ENCODE data around the gene TARS2. TPM values are rescaled to one million over a fixed set of nuclear protein-coding genes. Genes with fewer than 3 reads are reported as not detected.

The TARS2 gene
- total RNA-seq, 4 donors from 2014 or later: 5.8 to 19.4 (median 12.8) TPM

- WGBS: 94% methylated on average over 10 of the region's 12 CpGs
- no peak overlapping the region for H3K4me3 ChIP-seq
- H3K27me3 ChIP-seq: no peaks in the 10 kb centered on the region
- H3K27ac ChIP-seq (replicated peaks in 1 of 4): peak overlapping the region; percentile 70 to 86 (median 72)
- H3K4me1 ChIP-seq: peaks cover 21 to 66% (median 56%) of the 10 kb centered on the region in 4 donors
- DNase-seq (ENCODE audit: extremely low spot score): no peak
- no peak for TF ChIP-seq EP300 (IDR thresholded peaks at IDR 0.05)
- TF ChIP-seq POLR2A (IDR thresholded peaks at IDR 0.05; ENCODE audit: low read depth): no peak
- TF ChIP-seq CTCF (IDR thresholded peaks at IDR 0.05): no peak
- no peak for TF ChIP-seq POLR2AphosphoS5 (IDR thresholded peaks at IDR 0.05)
- no peaks in the 10 kb centered on the region for H3K36me3 ChIP-seq
- no peaks in the 10 kb centered on the region for H3K9me3 ChIP-seq
- intact Hi-C loops (cut with DNase I): loop anchor here (10.0 kb wide), 1 partner anchor 172 kb away; the partner anchor contains the start of gene RPRD2
Measured at GRCh38 chr1:150536836-150537731, 49.9 kb downstream of the TARS2 start.

GRCh38 chr1:150537732-150538684, 50.8 kb downstream of the TARS2 start:
- Histone ChIP-seq H3K4me3 (no peak overlapping the region), H3K4me1 (peaks cover 17 to 56% (median 47%) of the 10 kb centered on the region in 4 donors), H3K27ac (replicated peaks in 1 of 4) (peak overlapping the region; percentile 70 to 86 (median 72))

DNA sequence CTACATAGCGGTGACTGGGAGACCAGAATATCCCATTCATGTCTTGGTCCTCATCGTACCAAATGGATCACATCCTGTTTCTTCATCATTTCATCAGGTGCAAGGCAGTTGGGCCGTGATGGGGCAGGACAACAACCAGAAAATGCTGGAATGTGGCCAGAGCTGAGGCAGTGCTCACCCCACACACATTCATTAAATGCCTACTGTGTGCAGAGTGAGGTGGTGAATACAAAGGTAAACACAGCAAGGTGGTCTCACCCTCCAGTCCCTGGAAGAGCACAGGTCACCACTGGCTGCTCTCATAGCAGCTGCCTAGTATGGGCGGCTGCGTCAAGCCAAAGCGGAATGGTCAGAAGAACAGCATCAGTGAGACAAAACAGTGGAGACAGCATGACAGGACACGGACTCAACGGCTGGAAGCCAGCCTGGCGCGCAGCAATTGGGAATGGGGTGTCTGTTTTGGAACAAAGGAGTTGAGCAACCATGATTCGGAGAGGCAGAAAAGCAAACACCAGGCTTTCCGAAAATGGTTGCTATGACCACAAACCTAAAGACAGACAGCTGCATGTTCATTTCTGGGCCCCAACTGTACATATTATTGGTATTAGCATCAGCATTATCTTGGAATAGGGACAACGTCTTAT, 56.4 kb downstream of the TARS2 start:
- intact Hi-C loops (cut with DNase I): no loop called here
- Histone ChIP-seq H3K27me3 (no peaks in the 10 kb centered on the region), H3K27ac (replicated peaks in 1 of 4) (peak overlapping the region; percentile 6 to 52 (median 33)), H3K9me3 (no peaks in the 10 kb centered on the region), H3K36me3 (no peaks in the 10 kb centered on the region), H3K4me1 (peaks cover 0 to 15% (median 14%) of the 10 kb centered on the region in 4 donors), H3K4me3 (no peak overlapping the region)
- TF ChIP-seq POLR2AphosphoS5 (IDR thresholded peaks at IDR 0.05): peak; percentile 21 to 25
- no peak for TF ChIP-seq POLR2A (IDR thresholded peaks at IDR 0.05; ENCODE audit: low read depth)
- WGBS: 79% methylated on average over 13 of the region's 13 CpGs
- DNase-seq (ENCODE audit: extremely low spot score): no peak

More at GRCh38 chr1:150537732-150538684, 50.8 kb downstream of the TARS2 start:
- H3K36me3 ChIP-seq: no peaks in the 10 kb centered on the region
- WGBS: 61% methylated on average over 17 of the region's 17 CpGs
- H3K9me3 ChIP-seq: no peaks in the 10 kb centered on the region
- intact Hi-C loops (cut with DNase I): loop anchor here (10.0 kb wide), 1 partner anchor 173 kb away; the partner anchor contains the start of gene RPRD2
- peak; percentile 89 for DNase-seq (ENCODE audit: extremely low spot score)
- H3K27me3 ChIP-seq: no peaks in the 10 kb centered on the region
- TF ChIP-seq POLR2A (IDR thresholded peaks at IDR 0.05; ENCODE audit: low read depth) (no peak), POLR2AphosphoS5 (IDR thresholded peaks at IDR 0.05) (peak; percentile 42 to 77)

DNA sequence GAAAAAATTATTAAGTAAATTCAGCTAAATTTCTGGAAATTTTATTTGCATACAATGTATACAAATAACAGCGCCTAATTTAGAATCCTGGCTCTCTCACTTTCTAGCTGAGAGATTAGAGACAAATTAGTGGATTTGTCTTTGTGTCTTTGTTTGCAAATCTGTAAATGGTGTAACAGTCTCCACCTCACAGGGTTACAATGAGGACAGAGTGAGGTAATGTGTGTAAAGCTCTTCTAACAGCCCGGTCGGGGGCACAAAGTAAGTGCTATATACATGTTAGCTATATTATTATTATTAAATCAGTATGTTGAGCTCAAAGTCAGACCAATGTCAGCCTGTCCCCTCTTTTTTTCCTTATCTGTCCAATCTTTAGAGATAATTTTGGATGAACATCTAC, 57.0 kb downstream of the TARS2 start:
- WGBS: 67% methylated on average over 3 of the region's 3 CpGs
- TF ChIP-seq EP300 (IDR thresholded peaks at IDR 0.05) (no peak), POLR2A (IDR thresholded peaks at IDR 0.05; ENCODE audit: low read depth) (no peak), POLR2AphosphoS5 (IDR thresholded peaks at IDR 0.05) (no peak), CTCF (IDR thresholded peaks at IDR 0.05) (no peak)
- Histone ChIP-seq H3K4me3 (no peak overlapping the region), H3K27ac (replicated peaks in 1 of 4) (peak overlapping the region; percentile 23 to 40 (median 33)), H3K4me1 (peaks cover 0 to 12% (median 11%) of the 10 kb centered on the region in 4 donors), H3K27me3 (no peaks in the 10 kb centered on the region), H3K9me3 (no peaks in the 10 kb centered on the region), H3K36me3 (no peaks in the 10 kb centered on the region)
- intact Hi-C loops (cut with DNase I): no loop called here
- no peak for DNase-seq (ENCODE audit: extremely low spot score)

DNA sequence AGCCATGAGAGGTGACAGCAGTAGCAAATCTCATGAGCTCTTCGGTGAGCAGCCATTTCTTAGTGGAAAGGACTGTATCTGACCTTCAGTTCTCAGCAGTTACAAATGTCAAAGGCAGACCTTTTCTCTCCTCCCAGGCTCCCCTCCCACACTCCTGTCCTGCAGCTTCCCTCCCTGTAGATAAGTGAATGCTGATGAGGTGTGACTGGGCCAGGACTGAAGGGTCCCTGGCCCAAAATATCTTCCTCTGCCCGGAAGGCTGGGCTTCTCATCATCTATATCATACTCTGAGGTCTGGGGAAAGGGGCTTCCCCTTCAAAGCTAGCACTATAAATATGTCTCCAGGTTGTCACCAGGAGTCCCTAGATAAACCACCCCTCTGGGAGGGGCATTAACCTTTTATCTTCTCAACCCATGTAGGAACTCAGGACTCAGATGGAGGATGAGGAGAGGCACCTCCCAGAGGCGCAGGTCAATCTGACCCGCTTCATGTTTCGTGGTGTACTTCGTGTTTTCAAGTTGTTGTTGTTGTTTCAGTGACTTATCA, 58.3 kb downstream of the TARS2 start:
- Histone ChIP-seq H3K9me3 (no peaks in the 10 kb centered on the region), H3K4me1 (peaks cover 6 to 25% (median 24%) of the 10 kb centered on the region in 4 donors), H3K36me3 (no peaks in the 10 kb centered on the region), H3K27me3 (no peaks in the 10 kb centered on the region), H3K4me3 (no peak overlapping the region), H3K27ac (replicated peaks in 1 of 4) (no peak overlapping the region)
- TF ChIP-seq POLR2A (IDR thresholded peaks at IDR 0.05; ENCODE audit: low read depth) (no peak), POLR2AphosphoS5 (IDR thresholded peaks at IDR 0.05) (no peak), CTCF (IDR thresholded peaks at IDR 0.05) (no peak), EP300 (IDR thresholded peaks at IDR 0.05) (no peak)
- intact Hi-C loops (cut with DNase I): no loop called here
- WGBS: 76% methylated on average over 6 of the region's 6 CpGs
- no peak for DNase-seq (ENCODE audit: extremely low spot score)

Measured in esophagus muscularis mucosa (tissue), 4 donors.